Endothelial cell of umbilical vein (primary cell): ENCODE data around the gene CARD10. TPM values are rescaled to one million over a fixed set of nuclear protein-coding genes. Genes with fewer than 3 reads are reported as not detected.

Experiments used
- Bru-seq: library from RNA; stranded (reverse); fragments of 400-500 nt; gene quantifications from one replicate; lab custom pipeline; 2021; lab: Mats Ljungman, UMichigan
- BruChase-seq, 2 experiments: library from RNA; stranded (reverse); fragments of 400-500 nt; gene quantifications; one replicate each; lab custom pipeline; 2021; lab: Mats Ljungman, UMichigan
- BruUV-seq: library from RNA; stranded (reverse); fragments of 400-500 nt; replicated peaks from 2 replicates; lab custom pipeline; 2021; lab: Mats Ljungman, UMichigan
- CTCF ChIA-PET: fragments of 300-600, 350-600 bp; sonication (Branson Sonifier 250); formaldehyde crosslinking; loops from one replicate; lab custom pipeline; 2021; ENCODE audit warnings: antibody characterized with exemption, inconsistent platforms; lab: Charles Lee
- POLR2A ChIA-PET: fragments of 300-600, 350-600 bp; sonication (Branson Sonifier 250); formaldehyde crosslinking; loops from one replicate; lab custom pipeline; 2021; ENCODE audit warnings: antibody characterized with exemption, inconsistent platforms; lab: Charles Lee
- DNase-seq: peaks from one replicate; pipeline ENCODE4 v3.0.0-alpha.2; 2011; ENCODE audit warnings: low read depth, low spot score
- FAIRE-seq: peaks from 2 replicates; lab custom pipeline; 2011; peaks lifted over from hg19 to GRCh38; lab: Jason Lieb, UNC
- H2AFZ ChIP-seq: 2 replicates; pipeline ENCODE4 v1.6.0; 2012; ENCODE audit warnings: low read depth, low read length, control low read depth, inconsistent platforms
- H3K27ac ChIP-seq: 2 replicates; pipeline ENCODE4 v1.5.1; 2011; ENCODE audit warnings: low read depth, mild to moderate bottlenecking, control low read depth, low read length, moderate library complexity; ENCODE audit not compliant: insufficient read depth
- H3K27me3 ChIP-seq, 2 experiments: 2 replicates each; pipeline versions ENCODE4 v1.6.0 to v1.6.1; 2011; ENCODE audit warnings: low read length in 2 of 2, mixed read lengths in 1 of 2; ENCODE audit not compliant: control insufficient read depth in 2 of 2, insufficient read depth in 2 of 2
- H3K36me3 ChIP-seq, 2 experiments: 2 replicates in 1 of 2; 3 replicates in 1 of 2; pipeline ENCODE4 v1.5.1; 2011; ENCODE audit warnings: low read length in 2 of 2, mild to moderate bottlenecking in 1 of 2, moderate library complexity in 1 of 2; ENCODE audit not compliant: control insufficient read depth in 2 of 2, insufficient read depth in 2 of 2; ENCODE audit errors: extremely low read depth in 1 of 2
- H3K4me1 ChIP-seq: 3 replicates; pipeline ENCODE4 v1.5.1; 2011; ENCODE audit warnings: mild to moderate bottlenecking, low read length; ENCODE audit not compliant: control insufficient read depth, insufficient read depth; ENCODE audit errors: extremely low read depth
- H3K4me2 ChIP-seq: 2 replicates; pipeline ENCODE4 v1.6.1; 2011; ENCODE audit warnings: low read length, control low read depth, mixed read lengths; ENCODE audit not compliant: insufficient read depth
- H3K4me3 ChIP-seq, 3 experiments: fragments of 200-600 bp in 1 of 3; sonication (generic), shearing (Covaris generic) in 1 of 3; replicated peaks in 1 of 3; 2 replicates each; pipeline ENCODE4 v1.5.1; 2011 to 2016; ENCODE audit warnings: control low read depth in 3 of 3, low read length in 3 of 3, mild to moderate bottlenecking in 2 of 3, inconsistent platforms in 1 of 3, low read depth in 1 of 3, moderate library complexity in 1 of 3; ENCODE audit not compliant: insufficient read depth in 1 of 3
- H3K79me2 ChIP-seq: 2 replicates; pipeline ENCODE4 v1.6.0; 2012; ENCODE audit warnings: low read length, inconsistent platforms; ENCODE audit not compliant: control insufficient read depth, insufficient read depth
- H3K9ac ChIP-seq: replicated peaks from 2 replicates; pipeline ENCODE3; 2011; ENCODE audit warnings: low read length, control low read depth; ENCODE audit not compliant: insufficient read depth; ENCODE audit errors: extremely low read depth
- H3K9me1 ChIP-seq: replicated peaks from 3 replicates; pipeline ENCODE4 v1.6.0; 2011; ENCODE audit warnings: mild to moderate bottlenecking, low read length; ENCODE audit not compliant: control insufficient read depth, insufficient read depth; ENCODE audit errors: extremely low read depth
- H3K9me3 ChIP-seq: replicated peaks from 2 replicates; pipeline ENCODE4 v1.5.1; 2012; ENCODE audit warnings: low read length, inconsistent platforms; ENCODE audit not compliant: control insufficient read depth, insufficient read depth
- H4K20me1 ChIP-seq: replicated peaks from 2 replicates; pipeline ENCODE3; 2011; ENCODE audit warnings: mild to moderate bottlenecking, low read length; ENCODE audit not compliant: control insufficient read depth, insufficient read depth; ENCODE audit errors: extremely low read depth
- EZH2 ChIP-seq: IDR thresholded peaks from 2 replicates; pipeline ENCODE4 v1.6.1; 2012; ENCODE audit warnings: borderline replicate concordance, low read depth, mild to moderate bottlenecking, moderate library complexity, low read length, inconsistent platforms; ENCODE audit not compliant: severe bottlenecking
- POLR2A ChIP-seq: IDR thresholded peaks from 2 replicates; pipeline ENCODE4 v1.6.1; 2012; ENCODE audit warnings: low read depth, mild to moderate bottlenecking, control low read depth, low read length
- POLR2AphosphoS5 ChIP-seq: IDR thresholded peaks from 2 replicates; pipeline ENCODE4 v1.6.1; 2012; ENCODE audit warnings: low read depth, mild to moderate bottlenecking, control low read depth, low read length, moderate library complexity; ENCODE audit not compliant: insufficient read depth
- dilution Hi-C: fragments of 300-500 bp; cut with MboI; formaldehyde crosslinking; loops from one replicate; pipeline ENCODE4 v1.15.0; 2019; ENCODE audit warnings: low sequenced_read_pairs; ENCODE audit not compliant: extremely low pct_ligation_motif_present
- intact Hi-C: fragments of 100-400 bp; cut with micrococcal nuclease; formaldehyde crosslinking; loops from one replicate; pipeline ENCODE4 v1.10.0; 2022
- long read RNA-seq: library from polyadenylated mRNA; stranded (forward); transcript quantifications from one replicate; pipeline ENCODE4 v2.0.0, GENCODE V29; 2021
- polyA minus RNA-seq, 3 experiments: library from RNA; depleted of rRNA, polyadenylated mRNA; stranded (reverse); fragments of >200 nt; gene quantifications; 1 replicate in 1 of 3; 2 replicates in 2 of 3; pipeline ENCODE4 v1.2.3, GENCODE V29; 2011
- polyA plus RNA-seq, 4 experiments: library from polyadenylated mRNA; depleted of rRNA in 3 of 4; stranded (reverse) in 3 of 4; unstranded in 1 of 4; fragments of >200 nt; gene quantifications; 2 replicates each; pipeline versions ENCODE4 v1.2.1 to v1.2.3, GENCODE V29; 2011 to 2012; ENCODE audit warnings: missing spikeins in 1 of 4
- total RNA-seq: library from RNA; stranded (reverse); gene quantifications from 2 replicates; pipeline ENCODE4 v1.2.3, GENCODE V29; 2021

The CARD10 gene, protein sequence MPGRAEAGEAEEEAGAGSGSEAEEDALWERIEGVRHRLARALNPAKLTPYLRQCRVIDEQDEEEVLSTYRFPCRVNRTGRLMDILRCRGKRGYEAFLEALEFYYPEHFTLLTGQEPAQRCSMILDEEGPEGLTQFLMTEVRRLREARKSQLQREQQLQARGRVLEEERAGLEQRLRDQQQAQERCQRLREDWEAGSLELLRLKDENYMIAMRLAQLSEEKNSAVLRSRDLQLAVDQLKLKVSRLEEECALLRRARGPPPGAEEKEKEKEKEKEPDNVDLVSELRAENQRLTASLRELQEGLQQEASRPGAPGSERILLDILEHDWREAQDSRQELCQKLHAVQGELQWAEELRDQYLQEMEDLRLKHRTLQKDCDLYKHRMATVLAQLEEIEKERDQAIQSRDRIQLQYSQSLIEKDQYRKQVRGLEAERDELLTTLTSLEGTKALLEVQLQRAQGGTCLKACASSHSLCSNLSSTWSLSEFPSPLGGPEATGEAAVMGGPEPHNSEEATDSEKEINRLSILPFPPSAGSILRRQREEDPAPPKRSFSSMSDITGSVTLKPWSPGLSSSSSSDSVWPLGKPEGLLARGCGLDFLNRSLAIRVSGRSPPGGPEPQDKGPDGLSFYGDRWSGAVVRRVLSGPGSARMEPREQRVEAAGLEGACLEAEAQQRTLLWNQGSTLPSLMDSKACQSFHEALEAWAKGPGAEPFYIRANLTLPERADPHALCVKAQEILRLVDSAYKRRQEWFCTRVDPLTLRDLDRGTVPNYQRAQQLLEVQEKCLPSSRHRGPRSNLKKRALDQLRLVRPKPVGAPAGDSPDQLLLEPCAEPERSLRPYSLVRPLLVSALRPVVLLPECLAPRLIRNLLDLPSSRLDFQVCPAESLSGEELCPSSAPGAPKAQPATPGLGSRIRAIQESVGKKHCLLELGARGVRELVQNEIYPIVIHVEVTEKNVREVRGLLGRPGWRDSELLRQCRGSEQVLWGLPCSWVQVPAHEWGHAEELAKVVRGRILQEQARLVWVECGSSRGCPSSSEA
- total RNA-seq (39.5 and 40.6 TPM in 2 replicates), polyA plus RNA-seq (36.1 and 42.0 TPM in 2 replicates), polyA minus RNA-seq (23.6 and 26.9 TPM in 2 replicates), Bru-seq, nascent RNA (percentile 48 among the genes with signal in this experiment), BruChase-seq, experiment 1, labeled RNA remaining after a 6-hour chase (percentile 83 among the genes with signal in this experiment), BruChase-seq, experiment 2, labeled RNA remaining after a 2-hour chase (percentile 75 among the genes with signal in this experiment)
- 21.1 and 28.5 TPM in 2 replicates for polyA plus RNA-seq (2011; cell fraction: cytosol; rRNA removed)
- polyA plus RNA-seq (2011; cell fraction: nucleus; rRNA removed) = 44.8 and 58.7 TPM in 2 replicates
- 19.0 and 22.9 TPM in 2 replicates for polyA plus RNA-seq (2012)
- 12.5 TPM for polyA minus RNA-seq (2011; cell fraction: cytosol; rRNA and poly(A)+ RNA removed)
- 12.6 and 21.3 TPM in 2 replicates for polyA minus RNA-seq (2011; cell fraction: nucleus; rRNA and poly(A)+ RNA removed)
- long read RNA-seq, full-length matches to known transcripts = 36 of 71 reads
- long read RNA-seq, partial matches to known transcripts = 28 of 71 reads
- long read RNA-seq, other reads (novel, unspliced or antisense) = 7 of 71 reads

- no TSS peak for BruUV-seq
- H3K4me1 ChIP-seq = peaks cover 9% of the 10 kb centered on the region
Observed at GRCh38 chr22:37519268-37520195, at the start of gene CARD10. CARD10 (minus strand) TSS chr22:37519415; CDS start chr22:37519200, 215 bp downstream.

More at GRCh38 chr22:37519268-37520195, at the start of gene CARD10:
- DNase-seq = peak; percentile 33
- dilution Hi-C loops (no loop called here), intact Hi-C loops (loop anchor here (2.0 kb wide), 1 partner anchor 35 kb away; no protein-coding TSS in a partner anchor)
- Histone ChIP-seq H3K36me3 (peaks cover 11 to 12% of the 10 kb centered on the region in 2 experiments), H3K9me1 (no peaks in the 10 kb centered on the region), H2AFZ (peak within 1 kb of the TSS; percentile 39), H3K9me3 (no peaks in the 10 kb centered on the region), H3K4me3 (peak within 1 kb of the TSS; percentile 69 to 84 (median 78)), H3K27ac (no peak within 1 kb of the TSS), H4K20me1 (no peaks in the 10 kb centered on the region), H3K9ac (peak within 1 kb of the TSS; percentile 44), H3K79me2 (peaks cover 22% of the 10 kb centered on the region), H3K27me3 (no peaks in the 10 kb centered on the region), H3K4me2 (peak within 1 kb of the TSS; percentile 78)
- peak; percentile 40 for FAIRE-seq
- TF ChIP-seq POLR2AphosphoS5 = peak; percentile 70
- no peak for TF ChIP-seq EZH2
- peak; percentile 64 for TF ChIP-seq POLR2A
- CTCF ChIA-PET = interaction anchor here (0.9 to 2.8 kb wide), 6 partner anchors 21 to 73 kb away, joined by 3 to 10 read pairs (median 5); no protein-coding TSS in a partner anchor
- POLR2A ChIA-PET = no interaction called here
